T-helper 2 cell treated with Interferon-gamma antibody and Interleukin-4, amounts not matched to agents 5 μg/mL and 100 μg/mL, for 36 hours (primary cell): ENCODE data around the gene PDXDC1.
"Not testable (repeated sequence)": the region's sequence is repeated elsewhere in the genome, so short reads cannot be mapped to it uniquely, and the experiment has no call there.

ENCODE experiments used
- DNase-seq: peaks from one replicate; pipeline ENCODE4 v3.0.0; 2021; ENCODE audit warnings: low spot score
- H3K27ac Mint-ChIP-seq: one replicate; pipeline ENCODE4 v1.8.0; 2021; ENCODE audit warnings: mild to moderate bottlenecking, mixed read lengths
- H3K27me3 Mint-ChIP-seq: one replicate; pipeline ENCODE4 v1.8.0; 2021; ENCODE audit warnings: low read depth, mixed read lengths
- H3K36me3 Mint-ChIP-seq: one replicate; pipeline ENCODE4 v1.8.0; 2021; ENCODE audit warnings: low read depth, mixed read lengths
- H3K4me1 Mint-ChIP-seq: one replicate; pipeline ENCODE4 v1.8.0; 2021; ENCODE audit warnings: low read depth, mixed read lengths
- H3K4me3 Mint-ChIP-seq: one replicate; pipeline ENCODE4 v1.8.0; 2022; ENCODE audit warnings: mild to moderate bottlenecking, moderate library complexity, mixed read lengths
- H3K9me3 Mint-ChIP-seq: one replicate; pipeline ENCODE4 v1.8.0; 2021; ENCODE audit warnings: mixed read lengths

Gene PDXDC1

GRCh38 chr16:14961405-14962186 lies 13.2 kb upstream of the PDXDC1 start:
- no peak overlapping the region for H3K4me3 Mint-ChIP-seq
- no peaks in the 10 kb centered on the region for H3K36me3 Mint-ChIP-seq
- peaks cover 18% of the 10 kb centered on the region for H3K27me3 Mint-ChIP-seq
- no peak for DNase-seq
- no peaks in the 10 kb centered on the region for H3K4me1 Mint-ChIP-seq
- no peak overlapping the region for H3K27ac Mint-ChIP-seq
- H3K9me3 Mint-ChIP-seq: no peaks in the 10 kb centered on the region

- H3K36me3 Mint-ChIP-seq: no peaks in the 10 kb centered on the region
- H3K4me1 Mint-ChIP-seq: no peaks in the 10 kb centered on the region
- no peaks in the 10 kb centered on the region for H3K9me3 Mint-ChIP-seq
- no peak overlapping the region for H3K4me3 Mint-ChIP-seq
- no peak overlapping the region for H3K27ac Mint-ChIP-seq
- H3K27me3 Mint-ChIP-seq: peaks cover 18% of the 10 kb centered on the region
- DNase-seq: no peak
These were observed 11.3 kb upstream of the PDXDC1 start for GRCh38 chr16:14963281-14964173.

GRCh38 chr16:14965328-14965727 lies 9.5 kb upstream of the PDXDC1 start:
- no peak for DNase-seq

GRCh38 chr16:14969795-14970194 lies 5.0 kb upstream of the PDXDC1 start:
- H3K27me3 Mint-ChIP-seq, H3K4me1 Mint-ChIP-seq, H3K36me3 Mint-ChIP-seq, DNase-seq, H3K4me3 Mint-ChIP-seq, H3K27ac Mint-ChIP-seq, H3K9me3 Mint-ChIP-seq: not testable (repeated sequence)

More at GRCh38 chr16:14965328-14965727, 9.5 kb upstream of the PDXDC1 start:
- Mint-ChIP-seq H3K9me3 (no peaks in the 10 kb centered on the region), H3K4me1 (no peaks in the 10 kb centered on the region), H3K27me3 (peaks cover 18% of the 10 kb centered on the region), H3K36me3 (no peaks in the 10 kb centered on the region), H3K4me3 (no peak overlapping the region), H3K27ac (no peak overlapping the region)

- peak overlapping the region; percentile 7 for H3K4me3 Mint-ChIP-seq
- not testable (repeated sequence) for H3K27me3 Mint-ChIP-seq, H3K36me3 Mint-ChIP-seq, H3K4me1 Mint-ChIP-seq, H3K9me3 Mint-ChIP-seq, H3K27ac Mint-ChIP-seq, DNase-seq
These were observed 3.1 kb upstream of the PDXDC1 start for GRCh38 chr16:14971621-14972228.

- Mint-ChIP-seq H3K27ac (peak overlapping the region; percentile 10), H3K4me3 (peak overlapping the region; percentile 46)
- H3K36me3 Mint-ChIP-seq, H3K9me3 Mint-ChIP-seq, DNase-seq, H3K4me1 Mint-ChIP-seq, H3K27me3 Mint-ChIP-seq: not testable (repeated sequence)
These were observed 972 bp upstream of the PDXDC1 start for GRCh38 chr16:14973785-14974322.

GRCh38 chr16:14974331-14974655 lies 533 bp upstream of the PDXDC1 start:
- H3K4me3 Mint-ChIP-seq: peak overlapping the region; percentile 89
- H3K27me3 Mint-ChIP-seq, H3K9me3 Mint-ChIP-seq, DNase-seq, H3K36me3 Mint-ChIP-seq, H3K4me1 Mint-ChIP-seq: not testable (repeated sequence)
- H3K27ac Mint-ChIP-seq: peak overlapping the region; percentile 81

GRCh38 chr16:14975418-14976194 lies 780 bp downstream of the PDXDC1 start:
- not testable (repeated sequence) for H3K9me3 Mint-ChIP-seq, H3K36me3 Mint-ChIP-seq, H3K27me3 Mint-ChIP-seq, H3K4me1 Mint-ChIP-seq
- peak; percentile 54 for DNase-seq
- Mint-ChIP-seq H3K4me3 (peak overlapping the region; percentile 85), H3K27ac (peak overlapping the region; percentile 52)

GRCh38 chr16:14976971-14977736 lies 2.3 kb downstream of the PDXDC1 start:
- Mint-ChIP-seq H3K4me1 (peaks cover 12% of the 10 kb centered on the region), H3K4me3 (peak overlapping the region; percentile 40)
- H3K27ac Mint-ChIP-seq, DNase-seq, H3K27me3 Mint-ChIP-seq, H3K9me3 Mint-ChIP-seq, H3K36me3 Mint-ChIP-seq: not testable (repeated sequence)

- not testable (repeated sequence) for H3K9me3 Mint-ChIP-seq, DNase-seq, H3K4me3 Mint-ChIP-seq, H3K36me3 Mint-ChIP-seq, H3K27ac Mint-ChIP-seq, H3K27me3 Mint-ChIP-seq
- H3K4me1 Mint-ChIP-seq: peaks cover 12% of the 10 kb centered on the region
These were observed 3.5 kb downstream of the PDXDC1 start for GRCh38 chr16:14978281-14978680.

- not testable (repeated sequence) for H3K27ac Mint-ChIP-seq, H3K9me3 Mint-ChIP-seq, H3K27me3 Mint-ChIP-seq, H3K36me3 Mint-ChIP-seq, H3K4me3 Mint-ChIP-seq, DNase-seq
- peaks cover 12% of the 10 kb centered on the region for H3K4me1 Mint-ChIP-seq
These were observed 4.1 kb downstream of the PDXDC1 start for GRCh38 chr16:14978908-14979307.

- H3K4me1 Mint-ChIP-seq, H3K36me3 Mint-ChIP-seq, H3K27me3 Mint-ChIP-seq, H3K4me3 Mint-ChIP-seq, H3K27ac Mint-ChIP-seq, DNase-seq, H3K9me3 Mint-ChIP-seq: not testable (repeated sequence)
These were observed 6.4 kb downstream of the PDXDC1 start for GRCh38 chr16:14981234-14981633.

GRCh38 chr16:14982521-14982920 lies 7.7 kb downstream of the PDXDC1 start:
- not testable (repeated sequence) for H3K4me1 Mint-ChIP-seq, H3K27ac Mint-ChIP-seq

More at GRCh38 chr16:14982521-14982920, 7.7 kb downstream of the PDXDC1 start:
- H3K36me3 Mint-ChIP-seq, H3K9me3 Mint-ChIP-seq, H3K4me3 Mint-ChIP-seq, H3K27me3 Mint-ChIP-seq, DNase-seq: not testable (repeated sequence)
